ENCODE results near the gene PRPF19.
A peak's percentile ranks its signal among the peaks of the same experiment; 100 is the strongest.
"Not testable (repeated sequence)": the region's sequence is repeated elsewhere in the genome, so short reads cannot be mapped to it uniquely, and the experiment has no call there.

Gene PRPF19

DNA sequence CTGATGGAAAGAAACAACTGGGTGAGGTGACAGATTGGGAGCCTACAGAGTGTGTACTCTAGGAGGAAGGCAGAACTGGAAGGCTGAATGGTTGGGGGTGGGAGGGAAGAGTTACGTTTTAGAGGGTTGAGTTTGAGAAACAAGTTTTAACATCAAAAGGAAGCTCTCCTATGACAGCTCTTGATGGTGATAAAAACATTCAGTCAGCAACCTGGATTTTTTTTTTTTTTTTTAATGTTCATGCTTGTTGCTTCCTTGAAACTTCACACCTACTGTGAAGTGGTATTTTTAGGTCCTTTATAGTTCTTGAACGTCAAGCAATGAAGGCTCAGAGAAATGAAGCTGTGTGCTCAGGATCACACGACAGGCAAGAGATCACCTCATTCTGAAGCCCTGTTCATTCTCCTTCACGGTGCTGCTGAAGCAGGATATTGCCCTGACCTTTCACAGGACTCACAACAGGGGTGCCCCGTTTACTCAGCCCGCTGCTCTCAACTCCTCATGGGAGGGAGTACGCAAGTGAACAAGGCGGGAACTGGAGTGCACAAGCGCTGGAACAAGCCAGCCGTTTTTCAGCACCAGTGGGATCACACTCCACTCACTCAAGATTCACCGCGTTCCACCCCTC is 6.0 kb upstream of the PRPF19 start:
- DNase-seq (ENCODE audit: low read depth) = no peak
- no peak overlapping the region for H3K4me3 ChIP-seq (ENCODE audit: control insufficient read depth, low read depth, low read length)
- TF ChIP-seq, protein P1, sequence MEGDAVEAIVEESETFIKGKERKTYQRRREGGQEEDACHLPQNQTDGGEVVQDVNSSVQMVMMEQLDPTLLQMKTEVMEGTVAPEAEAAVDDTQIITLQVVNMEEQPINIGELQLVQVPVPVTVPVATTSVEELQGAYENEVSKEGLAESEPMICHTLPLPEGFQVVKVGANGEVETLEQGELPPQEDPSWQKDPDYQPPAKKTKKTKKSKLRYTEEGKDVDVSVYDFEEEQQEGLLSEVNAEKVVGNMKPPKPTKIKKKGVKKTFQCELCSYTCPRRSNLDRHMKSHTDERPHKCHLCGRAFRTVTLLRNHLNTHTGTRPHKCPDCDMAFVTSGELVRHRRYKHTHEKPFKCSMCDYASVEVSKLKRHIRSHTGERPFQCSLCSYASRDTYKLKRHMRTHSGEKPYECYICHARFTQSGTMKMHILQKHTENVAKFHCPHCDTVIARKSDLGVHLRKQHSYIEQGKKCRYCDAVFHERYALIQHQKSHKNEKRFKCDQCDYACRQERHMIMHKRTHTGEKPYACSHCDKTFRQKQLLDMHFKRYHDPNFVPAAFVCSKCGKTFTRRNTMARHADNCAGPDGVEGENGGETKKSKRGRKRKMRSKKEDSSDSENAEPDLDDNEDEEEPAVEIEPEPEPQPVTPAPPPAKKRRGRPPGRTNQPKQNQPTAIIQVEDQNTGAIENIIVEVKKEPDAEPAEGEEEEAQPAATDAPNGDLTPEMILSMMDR (IDR thresholded peaks at IDR 0.05; ENCODE audit: control insufficient read depth, insufficient read depth, low read depth, low read length, missing control alignments) = no peak

DNA sequence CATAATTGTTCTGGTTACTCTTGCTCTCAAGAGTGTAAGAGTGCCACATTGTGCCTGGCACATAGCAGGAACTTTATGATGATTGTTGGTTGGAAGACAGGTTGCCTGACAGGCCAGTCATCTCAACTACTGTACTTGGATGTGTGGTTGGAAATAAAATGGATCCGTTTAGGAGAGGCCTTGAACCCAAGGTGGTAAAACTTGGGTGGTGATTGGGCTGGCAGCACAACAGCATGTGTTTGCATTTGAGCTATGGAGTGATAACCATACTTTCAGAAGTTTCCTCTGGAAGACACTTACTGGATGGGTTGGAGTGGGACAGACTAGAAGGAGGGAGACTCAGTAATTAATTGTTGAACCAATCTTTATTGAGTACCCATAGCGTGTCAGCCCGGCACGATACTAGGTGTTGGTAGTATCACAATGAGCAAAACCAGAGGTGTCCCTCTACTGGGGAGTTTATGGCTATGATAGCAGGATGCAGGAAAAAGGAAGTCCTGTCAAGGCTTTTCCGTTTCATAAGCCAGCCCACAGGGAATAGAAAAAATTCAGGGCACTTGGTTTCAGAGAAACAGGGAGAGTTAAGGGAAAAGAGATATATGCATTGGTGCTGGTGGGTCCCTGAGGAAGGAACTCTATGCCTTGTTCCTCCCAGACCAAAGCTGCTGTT is 4.5 kb upstream of the PRPF19 start:
- TF ChIP-seq, protein P1 (IDR thresholded peaks at IDR 0.05; ENCODE audit: control insufficient read depth, insufficient read depth, low read depth, low read length, missing control alignments) = no peak
- H3K4me3 ChIP-seq (ENCODE audit: control insufficient read depth, low read depth, low read length) = no peak overlapping the region
- no peak for DNase-seq (ENCODE audit: low read depth)

DNA sequence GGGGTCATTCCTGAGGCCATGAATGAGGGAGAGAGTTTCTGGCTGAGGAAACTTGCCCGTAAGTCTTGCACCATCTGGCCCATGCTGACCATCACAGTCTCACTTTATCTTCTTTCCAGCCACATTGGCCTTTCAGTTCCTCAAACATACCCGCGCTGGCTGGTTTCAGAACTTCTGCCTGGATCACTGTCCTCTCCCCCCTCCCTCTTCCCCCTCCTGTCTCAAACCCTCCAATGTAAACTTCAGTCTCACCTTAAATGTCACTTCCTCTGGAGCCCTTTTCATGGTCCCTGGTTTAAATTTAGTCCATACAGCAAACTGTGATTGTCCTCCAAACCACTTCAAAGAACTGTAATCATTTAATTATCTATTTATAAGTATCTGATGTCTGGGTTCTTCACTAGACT is 3.9 kb upstream of the PRPF19 start:
- TF ChIP-seq, protein P1 (IDR thresholded peaks at IDR 0.05; ENCODE audit: control insufficient read depth, insufficient read depth, low read depth, low read length, missing control alignments) = no peak
- H3K4me3 ChIP-seq (ENCODE audit: control insufficient read depth, low read depth, low read length) = no peak overlapping the region
- DNase-seq (ENCODE audit: low read depth) = no peak

DNA sequence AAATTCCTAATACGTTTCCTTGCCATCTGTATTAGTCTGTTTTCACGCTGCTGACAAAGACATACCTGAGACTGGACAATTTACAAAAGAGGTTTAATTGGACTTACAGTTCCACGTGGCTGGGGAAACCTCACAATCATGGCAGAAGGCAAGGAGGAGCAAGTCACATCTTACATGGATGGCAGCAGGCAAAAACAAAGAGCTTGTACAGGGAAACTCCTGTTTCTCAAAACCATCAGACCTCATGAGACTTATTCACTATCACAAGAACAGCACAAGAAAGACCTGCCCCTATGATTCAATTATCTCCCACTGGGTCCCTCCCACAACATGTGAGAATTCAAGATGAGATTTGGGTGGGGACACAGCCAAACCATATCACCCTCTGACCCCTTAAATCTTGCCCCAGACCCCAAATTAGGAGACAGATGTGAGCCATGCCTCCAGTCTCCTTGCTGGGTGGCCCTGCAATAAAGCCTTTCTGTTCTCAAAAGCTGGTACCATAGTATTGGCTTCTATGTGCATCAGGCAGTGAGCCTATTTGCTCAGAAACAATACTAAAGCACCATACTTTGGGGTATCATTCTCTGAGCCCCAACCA is 3.4 kb upstream of the PRPF19 start:
- DNase-seq (ENCODE audit: low read depth); H3K4me3 ChIP-seq (ENCODE audit: control insufficient read depth, low read depth, low read length): not testable (repeated sequence)

DNA sequence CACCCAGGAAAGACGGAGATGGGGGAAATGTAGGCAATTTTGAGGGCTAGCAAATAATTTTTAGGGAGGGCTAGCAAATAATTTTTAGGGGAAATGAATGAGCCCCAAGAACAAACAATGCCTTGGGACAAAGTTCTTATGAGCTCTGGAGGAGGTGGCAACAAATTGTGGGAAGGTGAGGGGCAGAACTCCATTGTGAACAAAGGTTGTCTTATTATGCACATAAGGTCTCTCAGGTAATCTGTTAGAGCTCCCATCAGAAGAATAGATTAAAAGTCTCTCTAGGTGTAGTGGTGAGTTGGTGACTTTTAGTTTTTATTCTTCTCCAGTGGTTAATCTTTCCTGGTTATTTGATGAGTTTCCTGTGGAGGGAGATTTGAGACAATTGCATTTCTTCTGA is 2.4 kb upstream of the PRPF19 start:
- DNase-seq (ENCODE audit: low read depth) = no peak
- TF ChIP-seq, protein P1 (IDR thresholded peaks at IDR 0.05; ENCODE audit: control insufficient read depth, insufficient read depth, low read depth, low read length, missing control alignments) = no peak
- no peak overlapping the region for H3K4me3 ChIP-seq (ENCODE audit: control insufficient read depth, low read depth, low read length)

DNA sequence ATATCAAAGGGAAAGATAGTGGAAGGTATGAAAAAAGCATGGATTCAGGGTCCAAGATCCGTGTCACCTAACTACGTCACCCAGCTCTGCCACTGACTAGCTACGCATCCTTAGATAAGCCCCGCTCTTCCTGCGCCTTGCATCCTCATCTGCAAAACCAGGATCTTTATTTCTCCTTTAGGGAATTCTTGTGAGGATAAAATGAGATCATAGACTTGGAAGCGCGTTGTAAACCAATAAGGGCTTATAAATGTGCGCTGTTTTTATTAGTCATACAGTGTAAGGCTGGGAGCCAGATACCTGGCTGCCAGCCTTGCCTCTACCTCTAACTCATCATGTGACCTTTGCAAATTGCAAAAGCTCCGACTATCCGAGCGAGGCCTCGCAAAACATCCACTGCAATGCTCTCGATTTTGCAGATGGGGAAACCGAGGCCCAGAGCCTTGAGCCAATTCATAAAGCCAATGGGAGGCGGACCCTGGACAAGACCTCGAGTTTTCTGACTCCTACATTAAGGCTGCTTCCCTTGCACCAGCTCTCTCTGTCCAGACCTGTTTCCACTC is 753 bp downstream of the PRPF19 start:
- H3K4me3 ChIP-seq (ENCODE audit: control insufficient read depth, low read depth, low read length) = peak overlapping the region; percentile 65
- TF ChIP-seq, protein P1 (IDR thresholded peaks at IDR 0.05; ENCODE audit: control insufficient read depth, insufficient read depth, low read depth, low read length, missing control alignments) = no peak
- DNase-seq (ENCODE audit: low read depth) = no peak

DNA sequence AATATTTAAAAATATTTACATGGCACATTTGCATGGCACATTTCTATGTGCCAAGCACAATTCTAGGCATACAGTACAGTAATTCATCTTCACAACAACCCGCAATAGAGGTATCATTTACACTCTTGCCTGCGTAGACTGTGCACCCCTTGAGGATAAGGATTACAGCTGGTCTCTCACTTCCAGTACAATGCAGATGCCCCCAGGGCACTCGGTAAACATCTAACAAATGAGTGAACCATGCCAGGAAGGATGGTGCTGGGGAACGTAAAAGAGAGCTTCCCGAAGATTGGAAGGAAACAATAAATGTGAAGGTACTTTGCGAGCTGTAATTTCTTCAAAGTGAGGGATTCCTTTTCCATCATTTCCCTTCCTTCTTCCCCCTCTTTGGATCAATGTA is 1.3 kb downstream of the PRPF19 start:
- no peak for DNase-seq (ENCODE audit: low read depth)
- H3K4me3 ChIP-seq (ENCODE audit: control insufficient read depth, low read depth, low read length) = peak overlapping the region; percentile 65
- TF ChIP-seq, protein P1 (IDR thresholded peaks at IDR 0.05; ENCODE audit: control insufficient read depth, insufficient read depth, low read depth, low read length, missing control alignments) = no peak

Measured in AG09309 (cell line).